Measurements from ENCODE around the gene FAHD1.

GRCh38 chr16:1821861-1822611 is 5.0 kb upstream of the FAHD1 start:
- TF ChIP-seq CTCF (IDR thresholded peaks at IDR 0.05) (no peak), POLR2A (IDR thresholded peaks at IDR 0.05) (no peak)
